Naive thymus-derived CD4-positive, alpha-beta T cell (primary cell): ENCODE data around the gene MRGPRF. TPM values are rescaled to one million over a fixed set of nuclear protein-coding genes. Genes with fewer than 3 reads are reported as not detected.

Experiments
- ATAC-seq: fragments of 150-1000 bp; cut with Tn5 transposase; 2 replicates; pipeline ENCODE4 v1.10.0; 2021; ENCODE audit warnings: mild to moderate bottlenecking, moderate library complexity
- CTCF ChIA-PET: fragments of 350-600 bp; sonication (Branson Sonifier 250); formaldehyde crosslinking; loops from one replicate; lab custom pipeline; 2021; ENCODE audit warnings: antibody characterized with exemption; lab: Charles Lee
- POLR2A ChIA-PET: fragments of 350-600 bp; sonication (Branson Sonifier 250); formaldehyde crosslinking; loops from one replicate; lab custom pipeline; 2021; ENCODE audit warnings: antibody characterized with exemption, inconsistent platforms; lab: Charles Lee
- DNase-seq, 9 donors: peaks; one replicate each; pipeline versions ENCODE4 v3.0.0 to v3.0.0-alpha.2; 2020 to 2022; ENCODE audit warnings: mixed read lengths in 1 of 9
- H3K27ac ChIP-seq: one replicate; pipeline ENCODE4 v1.7.0; 2013; ENCODE audit warnings: mild to moderate bottlenecking, low read depth, low read length, moderate library complexity
- H3K27me3 ChIP-seq, 2 donors: one replicate each; pipeline ENCODE4 v1.7.0; 2013; ENCODE audit warnings: low read length in 2 of 2, mild to moderate bottlenecking in 2 of 2, moderate library complexity in 2 of 2; ENCODE audit not compliant: control insufficient read depth in 2 of 2, insufficient read depth in 2 of 2
- H3K36me3 ChIP-seq, 3 experiments: 1 replicate in 2 of 3; 2 replicates in 1 of 3; pipeline ENCODE4 v1.7.0; 2013; ENCODE audit warnings: low read length in 3 of 3, mild to moderate bottlenecking in 3 of 3, moderate library complexity in 1 of 3; ENCODE audit not compliant: insufficient read depth in 3 of 3, control insufficient read depth in 2 of 3
- H3K4me1 ChIP-seq, 2 donors: one replicate each; pipeline ENCODE4 v1.7.0; 2013; ENCODE audit warnings: low read length in 2 of 2, mild to moderate bottlenecking in 2 of 2, moderate library complexity in 1 of 2; ENCODE audit not compliant: control insufficient read depth in 2 of 2, insufficient read depth in 2 of 2
- H3K4me3 ChIP-seq: 2 replicates; pipeline ENCODE4 v1.7.0; 2013; ENCODE audit warnings: mild to moderate bottlenecking, low read length
- H3K9me3 ChIP-seq, 3 experiments: 1 replicate in 2 of 3; 2 replicates in 1 of 3; pipeline ENCODE4 v1.7.0; 2013; ENCODE audit warnings: low read length in 3 of 3; ENCODE audit not compliant: control insufficient read depth in 2 of 3
- H3K27ac Mint-ChIP-seq, 9 donors: one replicate each; pipeline ENCODE4 v1.8.0; 2020 to 2022; ENCODE audit warnings: mixed read lengths in 9 of 9, mild to moderate bottlenecking in 8 of 9, moderate library complexity in 5 of 9, inconsistent platforms in 2 of 9
- H3K27me3 Mint-ChIP-seq, 5 donors: one replicate each; pipeline ENCODE4 v1.8.0; 2021 to 2022; ENCODE audit warnings: mixed read lengths in 5 of 5, mild to moderate bottlenecking in 1 of 5
- H3K36me3 Mint-ChIP-seq, 5 donors: one replicate each; pipeline ENCODE4 v1.8.0; 2020 to 2022; ENCODE audit warnings: mixed read lengths in 5 of 5, mild to moderate bottlenecking in 3 of 5, inconsistent platforms in 1 of 5
- H3K4me1 Mint-ChIP-seq, 7 donors: one replicate each; pipeline ENCODE4 v1.8.0; 2020 to 2022; ENCODE audit warnings: mixed read lengths in 7 of 7, mild to moderate bottlenecking in 3 of 7, inconsistent platforms in 1 of 7
- H3K4me3 Mint-ChIP-seq, 10 donors: one replicate each; pipeline ENCODE4 v1.8.0; 2020 to 2022; ENCODE audit warnings: mild to moderate bottlenecking in 10 of 10, mixed read lengths in 10 of 10, moderate library complexity in 6 of 10, inconsistent platforms in 2 of 10
- H3K9me3 Mint-ChIP-seq, 11 donors: one replicate each; pipeline ENCODE4 v1.8.0; 2020 to 2022; ENCODE audit warnings: mixed read lengths in 11 of 11, mild to moderate bottlenecking in 4 of 11, inconsistent platforms in 1 of 11, moderate library complexity in 1 of 11
- intact Hi-C, 2 donors: fragments of 100-400 bp; cut with micrococcal nuclease; formaldehyde crosslinking; loops; one replicate each; pipeline ENCODE4 v1.15.1; 2023
- polyA plus RNA-seq, 2 donors: library from polyadenylated mRNA; unstranded; fragments of 300-500 nt; fragmentation: Illumina TruSeq; gene quantifications; one replicate each; pipeline ENCODE4 v1.2.3, GENCODE V29; 2021
- total RNA-seq, 6 experiments: library from RNA in 5 of 6; stranded (reverse) in 5 of 6; gene quantifications; 1 replicate in 5 of 6; 2 replicates in 1 of 6; pipeline ENCODE4 v1.2.3 and lab custom pipeline; 2021 to 2026

Gene MRGPRF
- total and polyA plus RNA-seq, 7 experiments from 2014 or later, result not detected

- Mint-ChIP-seq H3K36me3 (peaks cover 0 to 31% (median 0%) of the 10 kb centered on the region in 5 donors), H3K27me3 (peaks cover 0 to 6% (median 2%) of the 10 kb centered on the region in 5 donors), H3K4me3 (peak overlapping the region in 8 of 10 donors; percentile 24 to 67 (median 40)), H3K27ac (peak overlapping the region in 7 of 9 donors; percentile 46 to 88 (median 71)), H3K9me3 (peaks cover 0 to 3% (median 0%) of the 10 kb centered on the region in 11 donors), H3K4me1 (peaks cover 1 to 39% (median 17%) of the 10 kb centered on the region in 7 donors)
- intact Hi-C loops, result no loop called here
- H3K4me1 ChIP-seq, result peaks cover 3 to 15% of the 10 kb centered on the region in 2 donors
- H3K36me3 ChIP-seq, result no peaks in the 10 kb centered on the region
- H3K4me3 ChIP-seq, result no peak overlapping the region
- CTCF ChIA-PET, result interaction anchor here (0.8 kb wide), 1 partner anchor 25 kb away, joined by 3 read pairs; no protein-coding TSS in a partner anchor
- DNase-seq (peak in 5 of 9 donors; percentile 10 to 45 (median 16)), ATAC-seq (no peak)
- POLR2A ChIA-PET, result no interaction called here
- no peaks in the 10 kb centered on the region for H3K9me3 ChIP-seq
- no peak overlapping the region for H3K27ac ChIP-seq
- H3K27me3 ChIP-seq, result no peaks in the 10 kb centered on the region
These were observed 46.9 kb downstream of the MRGPRF start for GRCh38 chr11:68965901-68966853.

- Histone ChIP-seq H3K4me3 (no peak overlapping the region), H3K27ac (no peak overlapping the region), H3K27me3 (no peaks in the 10 kb centered on the region), H3K4me1 (peaks cover 3 to 15% of the 10 kb centered on the region in 2 donors), H3K9me3 (no peaks in the 10 kb centered on the region), H3K36me3 (no peaks in the 10 kb centered on the region)
- intact Hi-C loops, result loop anchor here in 1 of 2 donors (5.0 kb wide), 1 partner anchor 61 kb away; the partner anchor contains the start of genes IGHMBP2 and MRPL21
- Mint-ChIP-seq H3K9me3 (peaks cover 0 to 3% (median 0%) of the 10 kb centered on the region in 11 donors), H3K36me3 (peaks cover 0 to 31% (median 0%) of the 10 kb centered on the region in 5 donors), H3K27me3 (peaks cover 0 to 6% (median 2%) of the 10 kb centered on the region in 5 donors), H3K4me3 (peak overlapping the region in 2 of 10 donors; percentile 15 to 51), H3K4me1 (peaks cover 1 to 39% (median 17%) of the 10 kb centered on the region in 7 donors), H3K27ac (peak overlapping the region in 7 of 9 donors; percentile 47 to 97 (median 72))
- CTCF ChIA-PET, result no interaction called here
- DNase-seq (no peak), ATAC-seq (no peak)
- POLR2A ChIA-PET, result interaction anchor here (1.1 kb wide), 1 partner anchor 31 kb away, joined by 5 read pairs; no protein-coding TSS in a partner anchor
These were observed 49.3 kb downstream of the MRGPRF start for GRCh38 chr11:68963779-68964178.

GRCh38 chr11:68962527-68963250, 50.4 kb downstream of the MRGPRF start:
- peak overlapping the region; percentile 42 for H3K27ac ChIP-seq
- H3K4me3 ChIP-seq, result no peak overlapping the region
- DNase-seq, result peak in 7 of 9 donors; percentile 28 to 64 (median 46)
- no peaks in the 10 kb centered on the region for H3K9me3 ChIP-seq
- ATAC-seq, result peak; percentile 70
- ChIA-PET CTCF (no interaction called here), POLR2A (no interaction called here)
- Mint-ChIP-seq H3K36me3 (peaks cover 0 to 31% (median 0%) of the 10 kb centered on the region in 5 donors), H3K27me3 (peaks cover 0 to 2% (median 0%) of the 10 kb centered on the region in 5 donors), H3K9me3 (peaks cover 0 to 3% (median 0%) of the 10 kb centered on the region in 11 donors), H3K4me3 (peak overlapping the region; percentile 31 to 78 (median 64)), H3K27ac (peak overlapping the region; percentile 47 to 97 (median 90)), H3K4me1 (peaks cover 0 to 39% (median 17%) of the 10 kb centered on the region in 7 donors)
- H3K4me1 ChIP-seq, result peaks cover 3 to 15% of the 10 kb centered on the region in 2 donors
- H3K36me3 ChIP-seq, result no peaks in the 10 kb centered on the region
- H3K27me3 ChIP-seq, result no peaks in the 10 kb centered on the region
- intact Hi-C loops, result loop anchor here in 1 of 2 donors (5.0 kb wide), 1 partner anchor 60 kb away; the partner anchor contains the start of genes IGHMBP2 and MRPL21

- DNase-seq (no peak), ATAC-seq (no peak)
- intact Hi-C loops, result loop anchor here in 1 of 2 donors (5.0 kb wide), 1 partner anchor 59 kb away; the partner anchor contains the start of genes IGHMBP2 and MRPL21
- Histone ChIP-seq H3K27me3 (no peaks in the 10 kb centered on the region), H3K4me1 (peaks cover 2 to 9% of the 10 kb centered on the region in 2 donors), H3K4me3 (no peak overlapping the region), H3K27ac (no peak overlapping the region), H3K36me3 (no peaks in the 10 kb centered on the region), H3K9me3 (no peaks in the 10 kb centered on the region)
- ChIA-PET CTCF (no interaction called here), POLR2A (no interaction called here)
- H3K4me3 Mint-ChIP-seq, result no peak overlapping the region
- peaks cover 0 to 6% (median 0%) of the 10 kb centered on the region in 11 donors for H3K9me3 Mint-ChIP-seq
- no peak overlapping the region for H3K27ac Mint-ChIP-seq
- H3K27me3 Mint-ChIP-seq, result no peaks in the 10 kb centered on the region
- peaks cover 0 to 26% (median 0%) of the 10 kb centered on the region in 5 donors for H3K36me3 Mint-ChIP-seq
- peaks cover 1 to 36% (median 16%) of the 10 kb centered on the region in 7 donors for H3K4me1 Mint-ChIP-seq
These were observed 51.8 kb downstream of the MRGPRF start for GRCh38 chr11:68961245-68961644.

- Histone ChIP-seq H3K36me3 (no peaks in the 10 kb centered on the region), H3K9me3 (no peaks in the 10 kb centered on the region), H3K27ac (no peak overlapping the region), H3K27me3 (no peaks in the 10 kb centered on the region), H3K4me3 (no peak overlapping the region), H3K4me1 (peaks cover 0 to 8% of the 10 kb centered on the region in 2 donors)
- Mint-ChIP-seq H3K36me3 (peaks cover 0 to 24% (median 0%) of the 10 kb centered on the region in 5 donors), H3K27me3 (no peaks in the 10 kb centered on the region), H3K9me3 (peaks cover 0 to 6% (median 0%) of the 10 kb centered on the region in 11 donors), H3K4me3 (no peak overlapping the region), H3K4me1 (peaks cover 0 to 28% (median 9%) of the 10 kb centered on the region in 7 donors), H3K27ac (no peak overlapping the region)
- ATAC-seq, result no peak
- POLR2A ChIA-PET, result no interaction called here
- CTCF ChIA-PET, result no interaction called here
- intact Hi-C loops, result loop anchor here in 1 of 2 donors (5.0 kb wide), 1 partner anchor 58 kb away; the partner anchor contains the start of genes IGHMBP2 and MRPL21
- no peak for DNase-seq
These were observed 52.6 kb downstream of the MRGPRF start for GRCh38 chr11:68960294-68961071.
